B cell (primary cell): Measurements from ENCODE around the gene TBC1D22A. TPM values are rescaled to one million over a fixed set of nuclear protein-coding genes. Genes with fewer than 3 reads are reported as not detected.

Source experiments
- ATAC-seq: fragments of 200-7000 bp; cut with Tn5 transposase; one replicate; pipeline ENCODE4 v1.10.0; 2021; ENCODE audit warnings: low read depth, mild to moderate bottlenecking, moderate number of reproducible peaks, moderate library complexity
- CTCF ChIA-PET: fragments of 350-600 bp; sonication (Branson Sonifier 250); formaldehyde crosslinking; loops from one replicate; lab custom pipeline; 2021; ENCODE audit warnings: antibody characterized with exemption, inconsistent platforms; lab: Charles Lee
- POLR2A ChIA-PET: fragments of 350-600 bp; sonication (Branson Sonifier 250); formaldehyde crosslinking; loops from one replicate; lab custom pipeline; 2021; ENCODE audit warnings: antibody characterized with exemption; lab: Charles Lee
- DNase-seq: peaks from one replicate; pipeline ENCODE4 v3.0.0; 2013
- H2AFZ ChIP-seq: 2 replicates; pipeline ENCODE4 v1.6.1; 2012; ENCODE audit warnings: mild to moderate bottlenecking, low read depth, low read length; ENCODE audit not compliant: insufficient read depth, poor library complexity, severe bottlenecking
- H3K27ac ChIP-seq, 2 donors: 1 replicate in 1 of 2; 2 replicates in 1 of 2; pipeline ENCODE4 v1.5.1; 2012 to 2013; ENCODE audit warnings: low read length in 2 of 2, mild to moderate bottlenecking in 2 of 2, moderate library complexity in 1 of 2
- H3K27me3 ChIP-seq, 4 experiments: fragments of 200-600 bp in 1 of 4; sonication (generic) in 1 of 4; replicated peaks in 1 of 4; 1 replicate in 2 of 4; 2 replicates in 2 of 4; pipeline versions ENCODE4 v1.6.1 to v1.7.0; 2013 to 2016; ENCODE audit warnings: low read length in 3 of 4, mild to moderate bottlenecking in 2 of 4, mixed read lengths in 1 of 4, moderate library complexity in 1 of 4; ENCODE audit not compliant: insufficient read depth in 4 of 4, control insufficient read depth in 3 of 4; ENCODE audit errors: control extremely low read depth in 1 of 4
- H3K36me3 ChIP-seq, 2 experiments: replicated peaks in 1 of 2; 1 replicate in 1 of 2; 2 replicates in 1 of 2; pipeline versions ENCODE4 v1.6.1 to v1.7.1; 2013; ENCODE audit warnings: low read length in 1 of 2; ENCODE audit not compliant: insufficient read depth in 2 of 2, control insufficient read depth in 1 of 2; ENCODE audit errors: control extremely low read depth in 1 of 2, extremely low read depth in 1 of 2
- H3K4me1 ChIP-seq, 2 donors: fragments of 200-600 bp in 1 of 2; sonication (generic) in 1 of 2; 1 replicate in 1 of 2; 2 replicates in 1 of 2; pipeline versions ENCODE4 v1.5.1 to v1.6.1; 2013 to 2017; ENCODE audit warnings: low read length in 2 of 2; ENCODE audit not compliant: control insufficient read depth in 2 of 2, insufficient read depth in 2 of 2
- H3K4me2 ChIP-seq: replicated peaks from 2 replicates; pipeline ENCODE3; 2012; ENCODE audit warnings: mild to moderate bottlenecking, low read depth, low read length; ENCODE audit not compliant: poor library complexity, severe bottlenecking
- H3K4me3 ChIP-seq, 5 experiments: fragments of 200-600 bp in 1 of 5; sonication (generic) in 1 of 5; 1 replicate in 3 of 5; 2 replicates in 2 of 5; pipeline versions ENCODE4 v1.5.1 to v1.7.0; 2011 to 2016; ENCODE audit warnings: low read length in 4 of 5, mild to moderate bottlenecking in 4 of 5, low read depth in 2 of 5, control low read depth in 1 of 5, moderate library complexity in 1 of 5; ENCODE audit not compliant: insufficient read depth in 1 of 5; ENCODE audit errors: control extremely low read depth in 1 of 5, extremely low read depth in 1 of 5
- H3K79me2 ChIP-seq: fragments of 200-600 bp; sonication (generic); one replicate; pipeline ENCODE4 v1.6.0; 2016; ENCODE audit warnings: low read length; ENCODE audit not compliant: control insufficient read depth, insufficient read depth
- H3K9ac ChIP-seq: fragments of 200-600 bp; sonication (generic); 2 replicates; pipeline ENCODE4 v1.6.1; 2017; ENCODE audit warnings: mild to moderate bottlenecking, low read length, moderate library complexity
- H3K9me3 ChIP-seq, 3 donors: one replicate each; pipeline versions ENCODE4 v1.6.1 to v1.7.1; 2013; ENCODE audit warnings: low read length in 2 of 3; ENCODE audit not compliant: control insufficient read depth in 2 of 3, insufficient read depth in 1 of 3; ENCODE audit errors: control extremely low read depth in 1 of 3
- H4K20me1 ChIP-seq: 2 replicates; pipeline ENCODE4 v1.6.0; 2012; ENCODE audit warnings: mild to moderate bottlenecking, low read length; ENCODE audit not compliant: insufficient read depth, control insufficient read depth, poor library complexity, severe bottlenecking
- H3K27ac Mint-ChIP-seq: one replicate; pipeline ENCODE4 v1.8.0; 2021; ENCODE audit warnings: mixed read lengths
- H3K27me3 Mint-ChIP-seq: one replicate; pipeline ENCODE4 v1.8.0; 2021; ENCODE audit warnings: mixed read lengths
- H3K4me1 Mint-ChIP-seq: one replicate; pipeline ENCODE4 v1.8.0; 2021; ENCODE audit warnings: mixed read lengths
- H3K4me3 Mint-ChIP-seq: one replicate; pipeline ENCODE4 v1.8.0; 2021; ENCODE audit warnings: mixed read lengths
- H3K9me3 Mint-ChIP-seq: one replicate; pipeline ENCODE4 v1.8.0; 2022; ENCODE audit warnings: mixed read lengths; ENCODE audit not compliant: insufficient read depth
- CTCF ChIP-seq: fragments of 200-600 bp; IDR thresholded peaks from one replicate; pipeline ENCODE4 v1.8.0; 2022; ENCODE audit warnings: antibody characterized with exemption, mild to moderate bottlenecking
- EZH2 ChIP-seq: IDR thresholded peaks from 2 replicates; pipeline ENCODE4 v1.6.1; 2012; ENCODE audit warnings: borderline replicate concordance, low read depth, mild to moderate bottlenecking, moderate library complexity, low read length; ENCODE audit not compliant: insufficient read depth, poor library complexity, severe bottlenecking
- WGBS: methylation state at CpG from one replicate; pipeline ENCODE4 v1.1.5; 2013; ENCODE audit warnings: missing lambda C conversion rate; ENCODE audit not compliant: insufficient coverage; 5-methylcytosine and 5-hydroxymethylcytosine counted together
- intact Hi-C: fragments of 100-400 bp; cut with micrococcal nuclease; formaldehyde crosslinking; loops from one replicate; pipeline ENCODE4 v1.10.0; 2022
- polyA plus RNA-seq: library from polyadenylated mRNA; depleted of rRNA; stranded (reverse); fragments of >200 nt; gene quantifications from 2 replicates; pipeline ENCODE4 v1.2.3, GENCODE V29; 2012
- total RNA-seq, 2 donors: library from RNA; stranded (reverse); fragments of 120-200 nt in 1 of 2; gene quantifications; 1 replicate in 1 of 2; 2 replicates in 1 of 2; pipeline versions ENCODE4 v1.2.3 to v1.2.4, GENCODE V29; 2013 to 2022

The TBC1D22A gene
- total and polyA plus RNA-seq, 2 donors (not counting 1 experiment from before 2014, with no cell fraction given) = 73.8 to 128 TPM

GRCh38 chr22:46746620-46747019, 15.8 kb upstream of the TBC1D22A start:
- intact Hi-C loops = no loop called here
- Mint-ChIP-seq H3K4me1 (peaks cover 15% of the 10 kb centered on the region), H3K27ac (no peak overlapping the region), H3K27me3 (peaks cover 8% of the 10 kb centered on the region), H3K4me3 (no peak overlapping the region), H3K9me3 (no peaks in the 10 kb centered on the region)
- no peaks in the 10 kb centered on the region for H3K79me2 ChIP-seq
- WGBS = 97% methylated on average over 10 of the region's 11 CpGs
- H3K27me3 ChIP-seq = peaks cover 0 to under 1% (median 0%) of the 10 kb centered on the region in 4 experiments
- H3K9ac ChIP-seq = no peak overlapping the region
- no peaks in the 10 kb centered on the region for H4K20me1 ChIP-seq
- no peak overlapping the region for H3K4me3 ChIP-seq
- TF ChIP-seq EZH2 (no peak), CTCF (no peak)
- CTCF ChIA-PET = no interaction called here
- H3K27ac ChIP-seq = no peak overlapping the region
- H3K36me3 ChIP-seq = no peaks in the 10 kb centered on the region
- ATAC-seq (no peak), DNase-seq (no peak)
- no peak overlapping the region for H2AFZ ChIP-seq
- no peak overlapping the region for H3K4me2 ChIP-seq
- POLR2A ChIA-PET = no interaction called here
- peaks cover 13 to 28% of the 10 kb centered on the region in 2 donors for H3K4me1 ChIP-seq
- peaks cover 0 to 13% (median 0%) of the 10 kb centered on the region in 3 donors for H3K9me3 ChIP-seq

DNA sequence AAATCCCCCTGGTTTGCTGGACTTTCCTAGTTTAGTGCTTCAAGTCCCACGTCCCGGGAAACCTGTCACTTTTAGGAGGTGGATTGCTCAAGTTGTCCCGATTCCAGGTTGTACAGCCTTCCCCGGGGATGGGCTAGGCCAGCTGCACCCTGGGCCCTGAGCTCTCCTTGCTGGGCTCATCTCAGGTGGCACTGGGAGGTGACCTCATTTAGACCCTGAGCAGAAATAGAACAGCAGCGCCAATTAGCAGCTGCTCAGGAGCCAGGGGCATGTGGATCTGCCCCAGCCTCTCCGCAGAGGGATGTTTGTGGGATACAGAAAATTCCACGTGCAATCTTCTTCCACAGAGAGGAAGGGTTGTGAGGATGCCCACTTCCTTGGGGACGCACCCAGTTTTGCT, 14.8 kb upstream of the TBC1D22A start:
- Histone ChIP-seq H3K79me2 (no peaks in the 10 kb centered on the region), H3K36me3 (no peaks in the 10 kb centered on the region), H3K27ac (no peak overlapping the region), H4K20me1 (no peaks in the 10 kb centered on the region), H3K4me1 (peaks cover 13 to 28% of the 10 kb centered on the region in 2 donors), H3K27me3 (peaks cover 0 to 6% (median 0%) of the 10 kb centered on the region in 4 experiments), H3K4me3 (no peak overlapping the region), H3K9me3 (peaks cover 0 to 8% (median 0%) of the 10 kb centered on the region in 3 donors), H3K9ac (no peak overlapping the region), H2AFZ (no peak overlapping the region), H3K4me2 (no peak overlapping the region)
- no peak for DNase-seq
- no peak for ATAC-seq
- CTCF ChIA-PET = no interaction called here
- Mint-ChIP-seq H3K9me3 (no peaks in the 10 kb centered on the region), H3K27me3 (peaks cover 8% of the 10 kb centered on the region), H3K4me1 (peaks cover 15% of the 10 kb centered on the region), H3K27ac (no peak overlapping the region), H3K4me3 (no peak overlapping the region)
- intact Hi-C loops = no loop called here
- TF ChIP-seq EZH2 = no peak
- TF ChIP-seq CTCF = no peak
- POLR2A ChIA-PET = interaction anchor here (0.7 kb wide), 1 partner anchor 12 kb away, joined by 6 read pairs; no protein-coding TSS in a partner anchor
- 94% methylated on average over 7 of the region's 8 CpGs for WGBS
